NCI-H187 (cell line): Measurements from ENCODE around the gene NRCAM.
"Not testable (repeated sequence)": the region's sequence is repeated elsewhere in the genome, so short reads cannot be mapped to it uniquely, and the experiment has no call there.

Source experiments
- DNase-seq, 2 experiments: peaks; one replicate each; lab custom pipeline; 2025; lab: John Stamatoyannopoulos, UW

NRCAM gene

GRCh38 chr7:108282427-108282996 is 173.7 kb downstream of the NRCAM start:
- no peak for DNase-seq

GRCh38 chr7:108280136-108280535 is 176.1 kb downstream of the NRCAM start:
- peak in 1 of 2 experiments; percentile 37 for DNase-seq

GRCh38 chr7:108278776-108279175 is 177.5 kb downstream of the NRCAM start:
- no peak for DNase-seq

- no peak for DNase-seq
Measured at GRCh38 chr7:108278281-108278680, 178.0 kb downstream of the NRCAM start.

GRCh38 chr7:108274447-108274846 is 181.8 kb downstream of the NRCAM start:
- not testable (repeated sequence) for DNase-seq

- not testable (repeated sequence) for DNase-seq
Measured at GRCh38 chr7:108272891-108273290, 183.3 kb downstream of the NRCAM start.

- no peak for DNase-seq
Measured at GRCh38 chr7:108270385-108271015, 185.7 kb downstream of the NRCAM start.

GRCh38 chr7:108268200-108268820 is 187.9 kb downstream of the NRCAM start:
- DNase-seq, result no peak

GRCh38 chr7:108267615-108268014 is 188.6 kb downstream of the NRCAM start:
- DNase-seq, result no peak

GRCh38 chr7:108266491-108266890 is 189.7 kb downstream of the NRCAM start:
- DNase-seq, result no peak

GRCh38 chr7:108266035-108266434 is 190.2 kb downstream of the NRCAM start:
- DNase-seq, result no peak

- DNase-seq, result no peak
Measured at GRCh38 chr7:108265007-108265406, 191.2 kb downstream of the NRCAM start.

GRCh38 chr7:108263425-108263824 is 192.8 kb downstream of the NRCAM start:
- peak; percentile 70 to 93 for DNase-seq

GRCh38 chr7:108261560-108262255 is 194.5 kb downstream of the NRCAM start:
- DNase-seq, result peak; percentile 63 to 68

GRCh38 chr7:108259447-108259846 is 196.8 kb downstream of the NRCAM start:
- DNase-seq, result not testable (repeated sequence)

- no peak for DNase-seq
Measured at GRCh38 chr7:108257954-108258353, 198.3 kb downstream of the NRCAM start.

- DNase-seq, result no peak
Measured at GRCh38 chr7:108254259-108254658, 202.0 kb downstream of the NRCAM start.

GRCh38 chr7:108253275-108254044 is 202.8 kb downstream of the NRCAM start:
- DNase-seq, result no peak

- no peak for DNase-seq
Measured at GRCh38 chr7:108252177-108252576, 204.1 kb downstream of the NRCAM start.

GRCh38 chr7:108251700-108252099 is 204.5 kb downstream of the NRCAM start:
- no peak for DNase-seq

- DNase-seq, result no peak
Measured at GRCh38 chr7:108249453-108249852, 206.8 kb downstream of the NRCAM start.

- DNase-seq, result no peak
Measured at GRCh38 chr7:108248821-108249220, 207.4 kb downstream of the NRCAM start.
